HCT116 (cell line): ENCODE results near the gene TNRC6A.

Experiments
- EGR1 ChIP-seq: IDR thresholded peaks from 2 replicates; pipeline ENCODE4 v1.6.1; 2012; ENCODE audit warnings: low read depth
- FOSL1 ChIP-seq: IDR thresholded peaks from 2 replicates; pipeline ENCODE4 v1.6.1; 2012; ENCODE audit warnings: low read depth
- JUND ChIP-seq: IDR thresholded peaks from 2 replicates; pipeline ENCODE4 v1.6.1; 2012
- POLR2A ChIP-seq: IDR thresholded peaks from 2 replicates; pipeline ENCODE4 v1.7.0; 2011; ENCODE audit warnings: borderline replicate concordance; ENCODE audit not compliant: insufficient read depth, insufficient read length; ENCODE audit errors: extremely low read depth
- POLR2AphosphoS5 ChIP-seq: IDR thresholded peaks from 2 replicates; pipeline ENCODE4 v1.6.1; 2011; ENCODE audit warnings: mild to moderate bottlenecking, low read depth, low read length, moderate library complexity
- RAD21 ChIP-seq: IDR thresholded peaks from 2 replicates; pipeline ENCODE4 v1.6.1; 2012; ENCODE audit warnings: low read depth, mild to moderate bottlenecking
- SIN3A ChIP-seq: IDR thresholded peaks from 2 replicates; pipeline ENCODE4 v1.6.1; 2012; ENCODE audit warnings: low read depth
- YY1 ChIP-seq: IDR thresholded peaks from 2 replicates; pipeline ENCODE4 v1.6.1; 2011; ENCODE audit warnings: low read length, low read depth, moderate library complexity, mild to moderate bottlenecking; ENCODE audit not compliant: insufficient replicate concordance; ENCODE audit errors: extremely low read depth
- TF ChIP-seq, protein P1 (sequence below), 3 experiments: fragments of 200-600 bp in 1 of 3; sonication (generic) in 1 of 3; IDR thresholded peaks in 2 of 3; conservative IDR thresholded peaks in 1 of 3; 2 replicates each; pipeline ENCODE4 v1.5.1; 2012 to 2017; ENCODE audit warnings: low read depth in 2 of 3, low read length in 2 of 3, antibody characterized with exemption in 1 of 3, borderline replicate concordance in 1 of 3, control low read depth in 1 of 3, mild to moderate bottlenecking in 1 of 3, mixed read lengths in 1 of 3, mixed run types in 1 of 3, moderate library complexity in 1 of 3; ENCODE audit not compliant: insufficient read depth in 1 of 3
- TF ChIP-seq, protein P2 (sequence below): IDR thresholded peaks from 2 replicates; pipeline ENCODE4 v1.6.1; 2011; ENCODE audit warnings: mild to moderate bottlenecking, low read length, moderate library complexity; ENCODE audit not compliant: insufficient replicate concordance; ENCODE audit errors: extremely low read depth
- TF ChIP-seq, protein P3 (sequence below): IDR thresholded peaks from 2 replicates; pipeline ENCODE4 v1.6.1; 2012; ENCODE audit warnings: low read depth
- TF ChIP-seq, protein P4 (sequence below): IDR thresholded peaks from 2 replicates; pipeline ENCODE4 v1.6.1; 2012

DNA sequence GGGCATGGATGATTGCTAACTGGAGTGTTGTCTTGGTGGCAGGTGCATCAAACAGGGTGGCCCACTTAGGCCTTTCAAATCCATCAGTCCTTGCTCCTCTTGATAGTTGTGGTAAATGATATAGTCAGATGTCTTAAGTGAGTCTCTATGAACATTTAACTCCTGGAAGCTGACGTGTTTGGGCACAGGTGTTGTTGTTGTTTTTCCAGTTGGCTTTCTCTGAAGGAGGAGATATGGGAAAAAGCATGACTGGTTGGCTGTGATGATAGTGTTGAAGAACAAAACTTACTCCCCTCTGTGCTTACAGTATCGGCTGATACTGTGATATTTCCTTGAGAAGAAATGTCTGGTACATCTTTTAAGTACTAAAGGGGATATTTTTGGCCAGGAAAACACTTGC lies 18.0 kb downstream of the TNRC6A start:
- TF ChIP-seq POLR2AphosphoS5 (no peak), JUND (no peak), YY1 (no peak), EGR1 (no peak), RAD21 (no peak), POLR2A (no peak), SIN3A (no peak), FOSL1 (no peak)
- TF ChIP-seq, protein P1, sequence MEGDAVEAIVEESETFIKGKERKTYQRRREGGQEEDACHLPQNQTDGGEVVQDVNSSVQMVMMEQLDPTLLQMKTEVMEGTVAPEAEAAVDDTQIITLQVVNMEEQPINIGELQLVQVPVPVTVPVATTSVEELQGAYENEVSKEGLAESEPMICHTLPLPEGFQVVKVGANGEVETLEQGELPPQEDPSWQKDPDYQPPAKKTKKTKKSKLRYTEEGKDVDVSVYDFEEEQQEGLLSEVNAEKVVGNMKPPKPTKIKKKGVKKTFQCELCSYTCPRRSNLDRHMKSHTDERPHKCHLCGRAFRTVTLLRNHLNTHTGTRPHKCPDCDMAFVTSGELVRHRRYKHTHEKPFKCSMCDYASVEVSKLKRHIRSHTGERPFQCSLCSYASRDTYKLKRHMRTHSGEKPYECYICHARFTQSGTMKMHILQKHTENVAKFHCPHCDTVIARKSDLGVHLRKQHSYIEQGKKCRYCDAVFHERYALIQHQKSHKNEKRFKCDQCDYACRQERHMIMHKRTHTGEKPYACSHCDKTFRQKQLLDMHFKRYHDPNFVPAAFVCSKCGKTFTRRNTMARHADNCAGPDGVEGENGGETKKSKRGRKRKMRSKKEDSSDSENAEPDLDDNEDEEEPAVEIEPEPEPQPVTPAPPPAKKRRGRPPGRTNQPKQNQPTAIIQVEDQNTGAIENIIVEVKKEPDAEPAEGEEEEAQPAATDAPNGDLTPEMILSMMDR (IDR thresholded peaks at IDR 0.05 in 2 of 3, conservative IDR thresholded peaks at IDR 0.05 in 1 of 3; ENCODE audit: borderline replicate concordance in 1 of 3, insufficient read depth in 1 of 3, low read depth in 2 of 3, low read length in 2 of 3), result no peak
- TF ChIP-seq, protein P2, sequence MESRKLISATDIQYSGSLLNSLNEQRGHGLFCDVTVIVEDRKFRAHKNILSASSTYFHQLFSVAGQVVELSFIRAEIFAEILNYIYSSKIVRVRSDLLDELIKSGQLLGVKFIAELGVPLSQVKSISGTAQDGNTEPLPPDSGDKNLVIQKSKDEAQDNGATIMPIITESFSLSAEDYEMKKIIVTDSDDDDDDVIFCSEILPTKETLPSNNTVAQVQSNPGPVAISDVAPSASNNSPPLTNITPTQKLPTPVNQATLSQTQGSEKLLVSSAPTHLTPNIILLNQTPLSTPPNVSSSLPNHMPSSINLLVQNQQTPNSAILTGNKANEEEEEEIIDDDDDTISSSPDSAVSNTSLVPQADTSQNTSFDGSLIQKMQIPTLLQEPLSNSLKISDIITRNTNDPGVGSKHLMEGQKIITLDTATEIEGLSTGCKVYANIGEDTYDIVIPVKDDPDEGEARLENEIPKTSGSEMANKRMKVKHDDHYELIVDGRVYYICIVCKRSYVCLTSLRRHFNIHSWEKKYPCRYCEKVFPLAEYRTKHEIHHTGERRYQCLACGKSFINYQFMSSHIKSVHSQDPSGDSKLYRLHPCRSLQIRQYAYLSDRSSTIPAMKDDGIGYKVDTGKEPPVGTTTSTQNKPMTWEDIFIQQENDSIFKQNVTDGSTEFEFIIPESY, result no peak
- TF ChIP-seq, protein P3, sequence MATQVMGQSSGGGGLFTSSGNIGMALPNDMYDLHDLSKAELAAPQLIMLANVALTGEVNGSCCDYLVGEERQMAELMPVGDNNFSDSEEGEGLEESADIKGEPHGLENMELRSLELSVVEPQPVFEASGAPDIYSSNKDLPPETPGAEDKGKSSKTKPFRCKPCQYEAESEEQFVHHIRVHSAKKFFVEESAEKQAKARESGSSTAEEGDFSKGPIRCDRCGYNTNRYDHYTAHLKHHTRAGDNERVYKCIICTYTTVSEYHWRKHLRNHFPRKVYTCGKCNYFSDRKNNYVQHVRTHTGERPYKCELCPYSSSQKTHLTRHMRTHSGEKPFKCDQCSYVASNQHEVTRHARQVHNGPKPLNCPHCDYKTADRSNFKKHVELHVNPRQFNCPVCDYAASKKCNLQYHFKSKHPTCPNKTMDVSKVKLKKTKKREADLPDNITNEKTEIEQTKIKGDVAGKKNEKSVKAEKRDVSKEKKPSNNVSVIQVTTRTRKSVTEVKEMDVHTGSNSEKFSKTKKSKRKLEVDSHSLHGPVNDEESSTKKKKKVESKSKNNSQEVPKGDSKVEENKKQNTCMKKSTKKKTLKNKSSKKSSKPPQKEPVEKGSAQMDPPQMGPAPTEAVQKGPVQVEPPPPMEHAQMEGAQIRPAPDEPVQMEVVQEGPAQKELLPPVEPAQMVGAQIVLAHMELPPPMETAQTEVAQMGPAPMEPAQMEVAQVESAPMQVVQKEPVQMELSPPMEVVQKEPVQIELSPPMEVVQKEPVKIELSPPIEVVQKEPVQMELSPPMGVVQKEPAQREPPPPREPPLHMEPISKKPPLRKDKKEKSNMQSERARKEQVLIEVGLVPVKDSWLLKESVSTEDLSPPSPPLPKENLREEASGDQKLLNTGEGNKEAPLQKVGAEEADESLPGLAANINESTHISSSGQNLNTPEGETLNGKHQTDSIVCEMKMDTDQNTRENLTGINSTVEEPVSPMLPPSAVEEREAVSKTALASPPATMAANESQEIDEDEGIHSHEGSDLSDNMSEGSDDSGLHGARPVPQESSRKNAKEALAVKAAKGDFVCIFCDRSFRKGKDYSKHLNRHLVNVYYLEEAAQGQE, result no peak
- TF ChIP-seq, protein P4, sequence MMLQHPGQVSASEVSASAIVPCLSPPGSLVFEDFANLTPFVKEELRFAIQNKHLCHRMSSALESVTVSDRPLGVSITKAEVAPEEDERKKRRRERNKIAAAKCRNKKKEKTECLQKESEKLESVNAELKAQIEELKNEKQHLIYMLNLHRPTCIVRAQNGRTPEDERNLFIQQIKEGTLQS, result no peak
